HCT116 (cell line): ENCODE data around the gene CDH13. TPM values are rescaled to one million over a fixed set of nuclear protein-coding genes. Genes with fewer than 3 reads are reported as not detected.

ENCODE experiments used
- ATAC-seq: fragments of 200-7000 bp; cut with Tn5 transposase; 2 replicates; pipeline ENCODE4 v1.9.1; 2020; ENCODE audit warnings: mild to moderate bottlenecking, moderate library complexity
- BruUV-seq: library from RNA; stranded (reverse); fragments of 400-500 nt; replicated peaks from 2 replicates; lab custom pipeline; 2021; lab: Mats Ljungman, UMichigan
- CTCF ChIA-PET: fragments of 300-600 bp; sonication (Branson Sonifier 250); formaldehyde crosslinking; loops from one replicate; lab custom pipeline; 2021; ENCODE audit warnings: antibody characterized with exemption; lab: Charles Lee
- POLR2A ChIA-PET: fragments of 300-600, 350-600 bp; sonication (Branson Sonifier 250); formaldehyde crosslinking; loops from one replicate; lab custom pipeline; 2021; ENCODE audit warnings: antibody characterized with exemption; lab: Charles Lee
- RAD21 ChIA-PET, 2 experiments: fragments of 300-600 bp; sonication (Branson Sonifier 250); formaldehyde crosslinking; loops; one replicate each; lab custom pipeline; 2023; ENCODE audit warnings: low total read pairs in 2 of 2; ENCODE audit not compliant: uncharacterized antibody in 2 of 2, unreplicated experiment in 2 of 2, low non-redundant PET in 1 of 2; lab: Charles Lee
- DNase-seq: peaks from one replicate; pipeline ENCODE4 v3.0.0-alpha.2; 2010; ENCODE audit warnings: low read depth, low spot score
- H2AFZ ChIP-seq: fragments of 200-600 bp; shearing (Covaris generic), sonication (generic); 2 replicates; pipeline ENCODE4 v1.6.1; 2017; ENCODE audit warnings: low read depth, mixed run types, mixed read lengths, antibody characterized with exemption, low read length; ENCODE audit not compliant: poor library complexity, severe bottlenecking
- H3K27ac ChIP-seq: 2 replicates; pipeline ENCODE4 v1.5.1; 2012; ENCODE audit warnings: low read depth, low read length
- H3K27me3 ChIP-seq: fragments of 200-600 bp; sonication (generic); 2 replicates; pipeline ENCODE4 v1.6.1; 2016; ENCODE audit warnings: mixed run types, low read length, mixed read lengths; ENCODE audit not compliant: insufficient read depth
- H3K36me3 ChIP-seq, 2 experiments: fragments of 200-500 bp in 1 of 2; fragments of 200-600 bp in 1 of 2; sonication (Bioruptor generic) in 1 of 2; sonication (generic) in 1 of 2; 2 replicates each; pipeline versions ENCODE4 v1.5.1 to v1.6.1; 2014 to 2016; ENCODE audit warnings: low read length in 2 of 2, inconsistent platforms in 1 of 2, mixed read lengths in 1 of 2, mixed run types in 1 of 2; ENCODE audit not compliant: insufficient read depth in 2 of 2, control insufficient read depth in 1 of 2
- H3K4me1 ChIP-seq, 2 experiments: fragments of 200-600 bp in 1 of 2; sonication (generic) in 1 of 2; 2 replicates each; pipeline versions ENCODE4 v1.5.1 to v1.6.1; 2012 to 2017; ENCODE audit warnings: low read length in 2 of 2, inconsistent platforms in 1 of 2, mild to moderate bottlenecking in 1 of 2, mixed read lengths in 1 of 2, mixed run types in 1 of 2, moderate library complexity in 1 of 2; ENCODE audit not compliant: insufficient read depth in 2 of 2, control insufficient read depth in 1 of 2
- H3K4me2 ChIP-seq: fragments of 200-600 bp; sonication (generic); 2 replicates; pipeline ENCODE4 v1.6.1; 2017; ENCODE audit warnings: mixed run types, low read length, mixed read lengths
- H3K4me3 ChIP-seq, 2 experiments: fragments of 200-600 bp in 1 of 2; sonication (generic) in 1 of 2; replicated peaks in 1 of 2; 2 replicates each; pipeline ENCODE4 v1.5.1; 2011 to 2016; ENCODE audit warnings: low read length in 2 of 2, control low read depth in 1 of 2, low read depth in 1 of 2, mild to moderate bottlenecking in 1 of 2, mixed read lengths in 1 of 2, mixed run types in 1 of 2
- H3K79me2 ChIP-seq: fragments of 200-600 bp; sonication (generic); 2 replicates; pipeline ENCODE4 v1.6.1; 2017; ENCODE audit warnings: mild to moderate bottlenecking, mixed run types, low read length, moderate library complexity, mixed read lengths; ENCODE audit not compliant: insufficient read depth
- H3K9ac ChIP-seq: fragments of 200-600 bp; sonication (generic); 2 replicates; pipeline ENCODE4 v1.6.1; 2016; ENCODE audit warnings: low read length, mixed read lengths
- H3K9me2 ChIP-seq: fragments of 200-600 bp; sonication (generic), shearing (Covaris generic); 2 replicates; pipeline ENCODE4 v1.6.1; 2017; ENCODE audit warnings: mixed run types, mild to moderate bottlenecking, moderate library complexity; ENCODE audit not compliant: insufficient read depth
- H3K9me3 ChIP-seq, 2 experiments: fragments of 200-500 bp in 1 of 2; fragments of 200-600 bp in 1 of 2; sonication (Bioruptor generic) in 1 of 2; sonication (generic) in 1 of 2; 2 replicates each; pipeline ENCODE4 v1.6.1; 2014 to 2017; ENCODE audit warnings: low read length in 2 of 2, mixed read lengths in 2 of 2, inconsistent platforms in 1 of 2, low read depth in 1 of 2, mild to moderate bottlenecking in 1 of 2, mixed run types in 1 of 2, moderate library complexity in 1 of 2; ENCODE audit not compliant: control insufficient read depth in 1 of 2, insufficient read depth in 1 of 2
- H4K20me1 ChIP-seq: fragments of 200-600 bp; sonication (generic), shearing (Covaris generic); 2 replicates; pipeline ENCODE4 v1.6.1; 2017; ENCODE audit warnings: mixed run types, mild to moderate bottlenecking, moderate library complexity; ENCODE audit not compliant: insufficient read depth
- CEBPB ChIP-seq: IDR thresholded peaks from 2 replicates; pipeline ENCODE4 v1.6.1; 2012; ENCODE audit warnings: low read depth
- EZH2 ChIP-seq: fragments of 200-600 bp; sonication (generic); IDR thresholded peaks from 2 replicates; pipeline ENCODE4 v1.6.1; 2017; ENCODE audit warnings: antibody characterized with exemption, mixed run types
- EZH2phosphoT487 ChIP-seq: fragments of 200-600 bp; IDR thresholded peaks from 2 replicates; pipeline ENCODE4 v1.6.1; 2018; ENCODE audit warnings: antibody characterized with exemption, borderline replicate concordance
- POLR2A ChIP-seq: IDR thresholded peaks from 2 replicates; pipeline ENCODE4 v1.7.0; 2011; ENCODE audit warnings: borderline replicate concordance; ENCODE audit not compliant: insufficient read depth, insufficient read length; ENCODE audit errors: extremely low read depth
- RAD21 ChIP-seq: IDR thresholded peaks from 2 replicates; pipeline ENCODE4 v1.6.1; 2012; ENCODE audit warnings: low read depth, mild to moderate bottlenecking
- YY1 ChIP-seq: IDR thresholded peaks from 2 replicates; pipeline ENCODE4 v1.6.1; 2011; ENCODE audit warnings: low read length, low read depth, moderate library complexity, mild to moderate bottlenecking; ENCODE audit not compliant: insufficient replicate concordance; ENCODE audit errors: extremely low read depth
- ZFX ChIP-seq: fragments of 450-650 bp; IDR thresholded peaks from 2 replicates; pipeline ENCODE4 v1.6.1; 2017
- intact Hi-C: fragments of 100-400 bp; cut with micrococcal nuclease; formaldehyde crosslinking; loops from 2 replicates; pipeline ENCODE4 v1.10.0; 2022
- total RNA-seq: library from RNA; stranded (reverse); gene quantifications from one replicate; pipeline ENCODE4 v1.2.1, GENCODE V29; 2021; ENCODE audit not compliant: unreplicated experiment
- TF ChIP-seq, protein P1 (sequence below), 3 experiments: fragments of 200-600 bp in 1 of 3; sonication (generic) in 1 of 3; IDR thresholded peaks in 2 of 3; conservative IDR thresholded peaks in 1 of 3; 2 replicates each; pipeline ENCODE4 v1.5.1; 2012 to 2017; ENCODE audit warnings: low read depth in 2 of 3, low read length in 2 of 3, antibody characterized with exemption in 1 of 3, borderline replicate concordance in 1 of 3, control low read depth in 1 of 3, mild to moderate bottlenecking in 1 of 3, mixed read lengths in 1 of 3, mixed run types in 1 of 3, moderate library complexity in 1 of 3; ENCODE audit not compliant: insufficient read depth in 1 of 3

The CDH13 gene
- total RNA-seq, 1 experiment from 2014 or later, result not detected

DNA sequence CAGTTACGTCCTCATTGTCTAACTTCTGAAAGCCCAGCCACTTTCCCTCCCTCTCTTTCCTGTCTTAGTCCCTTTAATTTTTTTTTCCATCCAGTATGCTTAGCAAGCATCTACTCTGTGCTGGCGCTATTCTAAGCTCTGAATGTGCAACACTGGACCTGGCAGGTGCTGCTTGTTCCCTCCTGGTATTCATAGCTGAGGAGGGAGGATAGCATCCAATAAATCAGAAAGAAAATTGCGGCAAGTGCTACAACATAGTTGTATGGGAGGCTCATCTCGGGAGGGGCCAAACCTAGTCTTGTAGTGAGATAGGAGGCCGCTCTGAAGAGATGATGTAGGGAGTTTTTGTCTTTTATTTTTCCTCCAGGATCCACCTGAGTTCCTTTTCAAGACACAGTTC is 723.7 kb downstream of the CDH13 start:
- no peak overlapping the region for H2AFZ ChIP-seq
- no peak overlapping the region for H3K4me2 ChIP-seq
- RAD21 ChIA-PET, result no interaction called here
- no peaks in the 10 kb centered on the region for H3K4me1 ChIP-seq
- H3K9ac ChIP-seq, result no peak overlapping the region
- CTCF ChIA-PET, result no interaction called here
- intact Hi-C loops, result no loop called here
- 0 out of 2 replicates have a peak, but pooled peaks cover 6% of the 10 kb centered on the region for H3K27me3 ChIP-seq
- no peaks in the 10 kb centered on the region for H3K36me3 ChIP-seq
- no peaks in the 10 kb centered on the region for H3K9me2 ChIP-seq
- TF ChIP-seq CEBPB, result no peak
- TF ChIP-seq YY1, result no peak
- TF ChIP-seq POLR2A, result no peak
- no peak for TF ChIP-seq ZFX
- TF ChIP-seq, protein P1, sequence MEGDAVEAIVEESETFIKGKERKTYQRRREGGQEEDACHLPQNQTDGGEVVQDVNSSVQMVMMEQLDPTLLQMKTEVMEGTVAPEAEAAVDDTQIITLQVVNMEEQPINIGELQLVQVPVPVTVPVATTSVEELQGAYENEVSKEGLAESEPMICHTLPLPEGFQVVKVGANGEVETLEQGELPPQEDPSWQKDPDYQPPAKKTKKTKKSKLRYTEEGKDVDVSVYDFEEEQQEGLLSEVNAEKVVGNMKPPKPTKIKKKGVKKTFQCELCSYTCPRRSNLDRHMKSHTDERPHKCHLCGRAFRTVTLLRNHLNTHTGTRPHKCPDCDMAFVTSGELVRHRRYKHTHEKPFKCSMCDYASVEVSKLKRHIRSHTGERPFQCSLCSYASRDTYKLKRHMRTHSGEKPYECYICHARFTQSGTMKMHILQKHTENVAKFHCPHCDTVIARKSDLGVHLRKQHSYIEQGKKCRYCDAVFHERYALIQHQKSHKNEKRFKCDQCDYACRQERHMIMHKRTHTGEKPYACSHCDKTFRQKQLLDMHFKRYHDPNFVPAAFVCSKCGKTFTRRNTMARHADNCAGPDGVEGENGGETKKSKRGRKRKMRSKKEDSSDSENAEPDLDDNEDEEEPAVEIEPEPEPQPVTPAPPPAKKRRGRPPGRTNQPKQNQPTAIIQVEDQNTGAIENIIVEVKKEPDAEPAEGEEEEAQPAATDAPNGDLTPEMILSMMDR (IDR thresholded peaks at IDR 0.05 in 2 of 3, conservative IDR thresholded peaks at IDR 0.05 in 1 of 3; ENCODE audit: borderline replicate concordance in 1 of 3, insufficient read depth in 1 of 3, low read depth in 2 of 3, low read length in 2 of 3), result no peak
- no peak for TF ChIP-seq EZH2phosphoT487
- no peak for TF ChIP-seq EZH2
- BruUV-seq, result no TSS peak
- H3K9me3 ChIP-seq, result peaks cover 0 to 9% of the 10 kb centered on the region in 2 experiments; a peak in 1 of 4 replicates
- POLR2A ChIA-PET, result no interaction called here
- DNase-seq, result no peak
- no peak overlapping the region for H3K27ac ChIP-seq
- no peaks in the 10 kb centered on the region for H4K20me1 ChIP-seq
- ATAC-seq, result no peak
- H3K79me2 ChIP-seq, result no peaks in the 10 kb centered on the region
- H3K4me3 ChIP-seq, result no peak overlapping the region

DNA sequence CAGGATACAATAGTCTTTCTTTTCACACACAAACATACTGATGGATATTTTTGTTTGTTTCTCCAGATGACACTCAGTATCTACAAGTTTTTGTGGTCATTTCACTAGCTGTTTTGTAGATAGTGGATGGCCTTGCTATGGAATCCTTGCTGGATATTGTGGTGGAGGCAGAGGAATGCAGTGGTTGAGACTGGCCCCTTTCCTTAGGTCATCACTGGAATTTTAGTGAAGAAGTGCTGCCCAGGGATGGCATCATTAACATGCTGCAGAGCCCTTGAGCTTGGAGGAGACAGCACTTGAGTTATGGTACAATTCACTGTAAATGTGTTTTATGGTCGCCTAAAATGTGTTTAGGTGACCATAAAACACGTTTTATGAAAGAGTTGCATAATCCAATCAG is 725.1 kb downstream of the CDH13 start:
- DNase-seq (no peak), ATAC-seq (no peak)
- H3K4me3 ChIP-seq, result no peak overlapping the region
- no peak for TF ChIP-seq POLR2A
- no peak for TF ChIP-seq RAD21
- no peak for TF ChIP-seq EZH2phosphoT487
- no peak overlapping the region for H2AFZ ChIP-seq
- no peaks in the 10 kb centered on the region for H3K79me2 ChIP-seq
- ChIA-PET POLR2A (no interaction called here), RAD21 (no interaction called here), CTCF (no interaction called here)
- no peaks in the 10 kb centered on the region for H4K20me1 ChIP-seq
- intact Hi-C loops, result no loop called here
- no peak overlapping the region for H3K4me2 ChIP-seq
- H3K9me3 ChIP-seq, result peaks cover 0 to 9% of the 10 kb centered on the region in 2 experiments; a peak in 1 of 4 replicates
- no peak overlapping the region for H3K27ac ChIP-seq
- no peaks in the 10 kb centered on the region for H3K9me2 ChIP-seq
- no peaks in the 10 kb centered on the region for H3K36me3 ChIP-seq
- H3K9ac ChIP-seq, result no peak overlapping the region
- BruUV-seq, result no TSS peak
- 0 out of 2 replicates have a peak, but pooled peaks cover 3% of the 10 kb centered on the region for H3K27me3 ChIP-seq
- no peaks in the 10 kb centered on the region for H3K4me1 ChIP-seq
